HG02798 (cell line): ENCODE measurements around the gene HDAC4.

Experiments
- ATAC-seq: cut with Tn5 transposase; IDR thresholded peaks from one replicate; pipeline ENCODE4 v1.9.1; 2021; ENCODE audit warnings: mild to moderate bottlenecking; ENCODE audit not compliant: unreplicated experiment, poor library complexity

Gene HDAC4

GRCh38 chr2:239066597-239066996 is 334.2 kb downstream of the HDAC4 start:
- ATAC-seq, result no peak

GRCh38 chr2:239065962-239066361 is 334.9 kb downstream of the HDAC4 start:
- ATAC-seq, result no peak

GRCh38 chr2:239065537-239065936 is 335.3 kb downstream of the HDAC4 start:
- ATAC-seq, result no peak

GRCh38 chr2:239064891-239065290 is 335.9 kb downstream of the HDAC4 start:
- ATAC-seq, result no peak

- ATAC-seq, result no peak
Observed at GRCh38 chr2:239064253-239064652, 336.6 kb downstream of the HDAC4 start.

GRCh38 chr2:239062743-239063142 is 338.1 kb downstream of the HDAC4 start:
- ATAC-seq, result no peak

GRCh38 chr2:239061824-239062570 is 338.8 kb downstream of the HDAC4 start:
- no peak for ATAC-seq

- ATAC-seq, result no peak
Observed at GRCh38 chr2:239061121-239061666, 339.6 kb downstream of the HDAC4 start.

- ATAC-seq, result no peak
Observed at GRCh38 chr2:239060676-239061075, 340.1 kb downstream of the HDAC4 start.

GRCh38 chr2:239059854-239060253 is 341.0 kb downstream of the HDAC4 start:
- no peak for ATAC-seq

GRCh38 chr2:239058766-239059165 is 342.1 kb downstream of the HDAC4 start:
- ATAC-seq, result no peak

GRCh38 chr2:239057533-239057932 is 343.3 kb downstream of the HDAC4 start:
- no peak for ATAC-seq

- ATAC-seq, result no peak
Observed at GRCh38 chr2:239056611-239057010, 344.2 kb downstream of the HDAC4 start.

- no peak for ATAC-seq
Observed at GRCh38 chr2:239055756-239056493, 344.9 kb downstream of the HDAC4 start.

GRCh38 chr2:239054921-239055320 is 345.9 kb downstream of the HDAC4 start:
- no peak for ATAC-seq

GRCh38 chr2:239053801-239054503 is 346.9 kb downstream of the HDAC4 start:
- ATAC-seq, result no peak

- ATAC-seq, result no peak
Observed at GRCh38 chr2:239052798-239053665, 347.8 kb downstream of the HDAC4 start.

- ATAC-seq, result no peak
Observed at GRCh38 chr2:239051891-239052445, 348.9 kb downstream of the HDAC4 start.

GRCh38 chr2:239050252-239050649 is 350.6 kb downstream of the HDAC4 start:
- no peak for ATAC-seq
